ENCODE measurements around the gene IFITM10.

Gene IFITM10

GRCh38 chr11:1742869-1743584 is 7.4 kb downstream of the IFITM10 start:
- in situ Hi-C loops (cut with HindIII; ENCODE audit: low sequenced_read_pairs) = no loop called here
- TF ChIP-seq CTCF (IDR thresholded peaks at IDR 0.05; ENCODE audit: low read depth, low read length) = no peak
- no peak overlapping the region for H3K4me3 ChIP-seq (ENCODE audit: low read depth, low read length)
- DNase-seq (ENCODE audit: low read depth, low spot score) = no peak

- in situ Hi-C loops (cut with HindIII; ENCODE audit: low sequenced_read_pairs) = no loop called here
- TF ChIP-seq CTCF (IDR thresholded peaks at IDR 0.05; ENCODE audit: low read depth, low read length) = no peak
- H3K4me3 ChIP-seq (ENCODE audit: low read depth, low read length) = no peak overlapping the region
- DNase-seq (ENCODE audit: low read depth, low spot score) = no peak
These were observed 8.0 kb downstream of the IFITM10 start for GRCh38 chr11:1742371-1742770.

DNA sequence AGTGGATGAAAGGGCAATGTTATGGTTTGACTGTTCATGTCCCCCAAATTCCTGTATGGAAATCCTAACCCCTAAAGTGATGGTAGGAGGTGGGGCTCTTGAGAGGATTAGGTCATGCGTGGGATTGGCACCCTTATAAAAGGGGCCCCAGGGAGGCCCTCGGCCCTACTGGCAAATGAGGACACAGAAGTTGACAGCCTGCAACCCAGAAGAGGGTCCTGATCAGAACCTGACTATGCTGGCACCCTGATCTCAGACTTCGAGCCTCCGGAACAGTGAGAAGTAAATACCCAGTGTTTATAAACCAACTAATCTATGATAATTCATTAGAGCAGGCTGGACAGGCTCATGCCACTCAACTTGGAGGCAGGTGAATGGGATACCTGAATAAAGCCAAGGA is 8.7 kb downstream of the IFITM10 start:
- in situ Hi-C loops (cut with HindIII; ENCODE audit: low sequenced_read_pairs) = no loop called here
- no peak for DNase-seq (ENCODE audit: low read depth, low spot score)
- no peak for TF ChIP-seq CTCF (IDR thresholded peaks at IDR 0.05; ENCODE audit: low read depth, low read length)
- no peak overlapping the region for H3K4me3 ChIP-seq (ENCODE audit: low read depth, low read length)

DNA sequence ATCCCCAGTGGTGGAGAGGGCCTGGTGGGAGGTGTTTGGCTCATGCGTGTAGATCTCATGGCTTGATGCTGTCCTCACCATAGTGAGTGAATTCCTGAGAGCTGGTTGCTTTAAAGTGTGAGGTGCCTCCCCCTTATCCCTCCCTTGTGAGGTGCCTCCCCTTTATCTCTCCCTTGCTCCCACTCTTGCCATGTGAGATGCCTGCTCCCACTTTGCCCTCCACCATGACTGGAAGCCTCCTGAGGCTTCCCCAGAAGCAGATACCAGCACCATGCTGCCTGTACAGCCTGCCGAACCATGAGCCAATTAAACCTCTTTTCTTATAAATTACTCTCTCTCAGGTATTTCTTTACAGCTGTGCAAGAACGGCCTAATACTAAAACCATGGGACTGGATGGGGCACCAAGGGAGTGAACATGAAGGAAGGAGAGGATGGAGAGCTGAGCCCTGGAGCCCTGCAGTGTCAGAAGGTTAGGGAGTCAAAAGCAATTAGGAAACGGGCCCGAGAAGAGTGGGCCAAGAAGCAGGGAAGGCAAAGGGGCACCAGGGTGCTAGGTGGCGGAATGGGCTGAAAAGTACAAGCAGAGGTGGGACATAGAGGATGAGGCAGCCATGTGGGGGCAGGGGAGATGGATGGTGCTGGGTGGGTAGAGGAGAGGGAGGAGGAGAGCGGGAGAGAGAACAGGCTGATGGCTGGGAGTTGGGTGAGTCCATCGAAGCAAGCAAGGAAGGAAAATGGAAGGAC is 9.4 kb downstream of the IFITM10 start:
- no peak for DNase-seq (ENCODE audit: low read depth, low spot score)
- TF ChIP-seq CTCF (IDR thresholded peaks at IDR 0.05; ENCODE audit: low read depth, low read length) = no peak
- no peak overlapping the region for H3K4me3 ChIP-seq (ENCODE audit: low read depth, low read length)
- in situ Hi-C loops (cut with HindIII; ENCODE audit: low sequenced_read_pairs) = no loop called here

DNA sequence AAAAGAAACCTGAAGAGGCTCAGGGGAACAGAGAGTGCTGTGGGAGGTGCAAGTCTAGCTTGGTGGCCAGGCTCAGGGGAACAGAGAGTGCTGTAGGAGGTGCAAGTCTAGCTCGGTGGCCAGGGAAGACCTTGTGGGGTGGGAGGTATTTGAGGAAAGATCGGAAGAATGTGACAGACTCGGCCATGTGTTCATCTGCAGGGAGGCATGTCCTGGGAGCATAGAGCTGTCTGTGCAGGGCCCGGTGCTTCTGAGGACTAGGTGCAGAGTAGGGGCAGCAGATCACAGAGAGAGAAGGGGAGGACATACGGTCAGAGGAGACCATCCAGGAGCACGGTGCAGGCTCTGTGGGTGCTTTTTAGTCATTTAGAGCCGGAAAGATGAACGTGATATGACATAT is 10.8 kb downstream of the IFITM10 start:
- no peak overlapping the region for H3K4me3 ChIP-seq (ENCODE audit: low read depth, low read length)
- TF ChIP-seq CTCF (IDR thresholded peaks at IDR 0.05; ENCODE audit: low read depth, low read length) = no peak
- in situ Hi-C loops (cut with HindIII; ENCODE audit: low sequenced_read_pairs) = no loop called here
- DNase-seq (ENCODE audit: low read depth, low spot score) = no peak

- DNase-seq (ENCODE audit: low read depth, low spot score) = no peak
- in situ Hi-C loops (cut with HindIII; ENCODE audit: low sequenced_read_pairs) = no loop called here
- TF ChIP-seq CTCF (IDR thresholded peaks at IDR 0.05; ENCODE audit: low read depth, low read length) = no peak
- no peak overlapping the region for H3K4me3 ChIP-seq (ENCODE audit: low read depth, low read length)
These were observed 12.0 kb downstream of the IFITM10 start for GRCh38 chr11:1738380-1738779.
